Tibial nerve (tissue), 4 donors: Measurements from ENCODE around the gene MICU1. TPM values are rescaled to one million over a fixed set of nuclear protein-coding genes. Genes with fewer than 3 reads are reported as not detected.

Experiments used
- DNase-seq, 2 donors: peaks; one replicate each; pipeline ENCODE4 v3.0.0-alpha.2; 2019; ENCODE audit warnings: low spot score in 2 of 2
- H3K27ac ChIP-seq, 4 donors: fragments of 200-600 bp; sonication (generic) in 3 of 4; one replicate each; pipeline ENCODE4 v1.5.1; 2017 to 2019; ENCODE audit warnings: mild to moderate bottlenecking in 1 of 4
- H3K27me3 ChIP-seq, 2 donors: fragments of 200-600 bp; sonication (generic) in 1 of 2; one replicate each; pipeline versions ENCODE4 v1.5.1 to v1.6.0; 2017 to 2019
- H3K36me3 ChIP-seq, 3 donors: fragments of 200-600 bp; sonication (generic); one replicate each; pipeline ENCODE4 v1.5.1; 2018 to 2019
- H3K4me1 ChIP-seq, 4 donors: fragments of 200-600 bp; sonication (generic) in 3 of 4; one replicate each; pipeline ENCODE4 v1.5.1; 2017 to 2019
- H3K4me3 ChIP-seq, 4 donors: fragments of 200-600 bp; sonication (generic) in 3 of 4; one replicate each; pipeline ENCODE4 v1.5.1; 2017 to 2019; ENCODE audit warnings: mild to moderate bottlenecking in 1 of 4, moderate library complexity in 1 of 4
- H3K9me3 ChIP-seq, 4 donors: fragments of 200-600 bp; sonication (generic) in 3 of 4; one replicate each; pipeline ENCODE4 v1.5.1; 2017 to 2019
- EP300 ChIP-seq, 2 donors: sonication (generic); formaldehyde crosslinking; IDR thresholded peaks; one replicate each; pipeline ENCODE4 v1.6.1; 2017; ENCODE audit warnings: antibody characterized with exemption in 2 of 2, mild to moderate bottlenecking in 1 of 2
- POLR2A ChIP-seq, 2 donors: fragments of 450-650 bp; IDR thresholded peaks; one replicate each; pipeline ENCODE4 v1.6.1; 2017; ENCODE audit warnings: antibody characterized with exemption in 2 of 2, mild to moderate bottlenecking in 2 of 2, moderate library complexity in 2 of 2
- WGBS, 2 donors: methylation state at CpG; one replicate each; pipeline ENCODE4 v1.1.5; 2018; 5-methylcytosine and 5-hydroxymethylcytosine counted together
- total RNA-seq, 4 donors: library from RNA; depleted of rRNA; stranded (reverse); fragments of >200 nt; gene quantifications; one replicate each; pipeline ENCODE4 v1.1.0, GENCODE V29; 2016
- TF ChIP-seq, protein P1 (sequence below), 5 experiments: fragments of 200-600 bp in 3 of 5; fragments of 450-650 bp in 2 of 5; sonication (generic) in 3 of 5; IDR thresholded peaks; one replicate each; pipeline ENCODE4 v1.5.1; 2016 to 2019; ENCODE audit warnings: antibody characterized with exemption in 5 of 5, mild to moderate bottlenecking in 3 of 5, moderate library complexity in 2 of 5

Gene MICU1
- total RNA-seq, 4 donors from 2014 or later: 19.4 to 46.5 (median 35.8) TPM

DNA sequence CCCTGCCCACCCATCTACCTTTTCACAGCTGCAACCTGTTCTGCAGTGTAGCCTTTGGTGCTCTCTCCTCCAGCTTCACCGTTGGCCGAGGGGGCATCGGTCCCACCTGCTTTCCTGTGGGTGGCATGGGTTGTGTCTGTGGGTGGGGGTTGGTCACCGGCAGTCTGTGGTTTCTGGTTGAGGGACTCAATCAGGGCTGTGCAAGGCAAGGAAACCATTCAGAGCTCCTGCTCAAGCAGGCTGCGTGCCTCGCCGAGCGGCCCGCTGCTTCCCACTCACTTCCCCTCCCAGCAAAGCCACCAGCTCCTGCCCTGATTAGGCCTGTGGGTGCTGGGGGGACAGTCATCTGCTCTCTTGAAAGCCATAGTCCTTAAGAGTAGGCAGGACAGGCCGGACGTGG lies 280.9 kb downstream of the MICU1 start:
- TF ChIP-seq, protein P1, sequence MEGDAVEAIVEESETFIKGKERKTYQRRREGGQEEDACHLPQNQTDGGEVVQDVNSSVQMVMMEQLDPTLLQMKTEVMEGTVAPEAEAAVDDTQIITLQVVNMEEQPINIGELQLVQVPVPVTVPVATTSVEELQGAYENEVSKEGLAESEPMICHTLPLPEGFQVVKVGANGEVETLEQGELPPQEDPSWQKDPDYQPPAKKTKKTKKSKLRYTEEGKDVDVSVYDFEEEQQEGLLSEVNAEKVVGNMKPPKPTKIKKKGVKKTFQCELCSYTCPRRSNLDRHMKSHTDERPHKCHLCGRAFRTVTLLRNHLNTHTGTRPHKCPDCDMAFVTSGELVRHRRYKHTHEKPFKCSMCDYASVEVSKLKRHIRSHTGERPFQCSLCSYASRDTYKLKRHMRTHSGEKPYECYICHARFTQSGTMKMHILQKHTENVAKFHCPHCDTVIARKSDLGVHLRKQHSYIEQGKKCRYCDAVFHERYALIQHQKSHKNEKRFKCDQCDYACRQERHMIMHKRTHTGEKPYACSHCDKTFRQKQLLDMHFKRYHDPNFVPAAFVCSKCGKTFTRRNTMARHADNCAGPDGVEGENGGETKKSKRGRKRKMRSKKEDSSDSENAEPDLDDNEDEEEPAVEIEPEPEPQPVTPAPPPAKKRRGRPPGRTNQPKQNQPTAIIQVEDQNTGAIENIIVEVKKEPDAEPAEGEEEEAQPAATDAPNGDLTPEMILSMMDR (IDR thresholded peaks at IDR 0.05): no peak
- TF ChIP-seq POLR2A (IDR thresholded peaks at IDR 0.05): no peak
- TF ChIP-seq EP300 (IDR thresholded peaks at IDR 0.05): no peak
- no peaks in the 10 kb centered on the region for H3K27me3 ChIP-seq
- H3K27ac ChIP-seq: peak overlapping the region; percentile 2 to 86 (median 74)
- no peak for DNase-seq
- no peaks in the 10 kb centered on the region for H3K9me3 ChIP-seq
- WGBS, 2 donors: 66 to 69% methylated on average over 11 of the region's 11 CpGs
- H3K36me3 ChIP-seq: peaks cover 0 to 79% (median 0%) of the 10 kb centered on the region in 3 donors
- peaks cover 0 to 66% (median 15%) of the 10 kb centered on the region in 4 donors for H3K4me1 ChIP-seq
- no peak overlapping the region for H3K4me3 ChIP-seq

DNA sequence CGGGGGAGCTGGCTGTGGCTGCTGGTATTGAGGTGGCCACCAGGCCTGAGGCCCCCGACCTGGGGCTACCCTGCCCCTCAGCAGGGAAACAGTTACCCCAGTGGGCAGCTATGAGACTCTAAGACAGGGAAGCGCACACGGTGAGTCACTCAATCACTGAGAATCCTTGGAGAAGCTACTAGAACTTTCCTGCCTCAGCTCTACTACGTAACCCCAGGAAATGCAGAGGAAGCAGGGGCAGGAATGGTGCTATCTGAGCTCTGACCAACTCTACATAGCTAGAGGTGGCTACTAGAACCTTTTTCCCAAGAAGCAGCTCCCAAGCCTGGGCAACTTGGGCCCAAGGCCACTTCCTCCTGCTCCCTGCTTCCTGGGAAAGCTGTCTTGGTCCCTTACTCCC lies 283.0 kb downstream of the MICU1 start:
- Histone ChIP-seq H3K27me3 (no peaks in the 10 kb centered on the region), H3K36me3 (peaks cover 0 to 78% (median 0%) of the 10 kb centered on the region in 3 donors), H3K4me3 (no peak overlapping the region), H3K9me3 (no peaks in the 10 kb centered on the region), H3K4me1 (peaks cover 0 to 58% (median 15%) of the 10 kb centered on the region in 4 donors), H3K27ac (peak overlapping the region in 3 of 4 donors; percentile 67 to 86 (median 82))
- DNase-seq: no peak
- WGBS, 2 donors: 81 to 93% methylated on average over 4 of the region's 5 CpGs
- TF ChIP-seq EP300 (IDR thresholded peaks at IDR 0.05) (no peak), POLR2A (IDR thresholded peaks at IDR 0.05) (no peak)
- TF ChIP-seq, protein P1 (IDR thresholded peaks at IDR 0.05): no peak

DNA sequence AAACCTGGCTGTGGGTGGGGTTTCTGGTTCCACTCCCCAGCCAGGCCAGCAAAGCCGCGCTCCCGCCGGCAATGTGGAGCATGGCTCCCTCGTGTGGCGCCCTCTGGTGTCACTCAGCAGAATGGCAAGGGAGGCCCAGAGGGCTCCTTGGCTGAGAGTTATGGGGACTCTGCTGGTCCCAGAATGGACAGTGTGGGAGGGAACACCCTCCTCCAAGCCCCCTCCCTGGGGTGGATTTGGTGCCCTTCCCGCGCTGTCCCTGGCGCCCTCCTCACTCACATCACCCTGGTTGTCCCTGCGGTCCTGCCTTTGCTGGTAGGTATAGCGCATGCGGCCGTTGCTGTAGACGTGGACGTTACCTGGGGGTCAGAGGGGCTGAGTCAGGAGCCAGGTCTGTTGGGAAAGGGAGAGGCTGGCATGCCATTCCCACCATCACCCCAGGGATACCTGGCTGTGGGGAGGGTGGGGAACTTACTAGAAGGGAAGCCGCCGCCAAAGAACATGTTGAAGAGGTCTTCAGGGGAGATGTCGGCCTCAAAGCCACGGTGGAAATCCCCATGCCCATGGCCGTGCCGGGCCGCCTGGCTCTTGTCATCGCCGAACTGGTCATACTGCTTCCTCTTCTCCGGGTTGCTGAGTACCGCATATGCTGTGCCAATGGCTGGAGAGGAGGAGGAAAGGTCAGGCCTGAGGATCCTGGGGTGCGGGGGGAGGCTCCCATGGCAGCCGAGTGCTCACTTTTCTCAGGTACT lies 285.2 kb downstream of the MICU1 start:
- H3K27ac ChIP-seq: peak overlapping the region; percentile 11 to 86 (median 58)
- no peak overlapping the region for H3K4me3 ChIP-seq
- peaks cover 4 to 74% (median 31%) of the 10 kb centered on the region in 4 donors for H3K4me1 ChIP-seq
- H3K27me3 ChIP-seq: no peaks in the 10 kb centered on the region
- H3K36me3 ChIP-seq: peaks cover 0 to 78% (median 0%) of the 10 kb centered on the region in 3 donors
- DNase-seq: peak; percentile 56 to 68
- no peak for TF ChIP-seq POLR2A (IDR thresholded peaks at IDR 0.05)
- TF ChIP-seq EP300 (IDR thresholded peaks at IDR 0.05): no peak
- TF ChIP-seq, protein P1 (IDR thresholded peaks at IDR 0.05): peak; percentile 93 to 99 (median 95)
- H3K9me3 ChIP-seq: no peaks in the 10 kb centered on the region
- WGBS, 2 donors: 52 to 62% methylated on average over 25 to 28 of the region's 28 CpGs

DNA sequence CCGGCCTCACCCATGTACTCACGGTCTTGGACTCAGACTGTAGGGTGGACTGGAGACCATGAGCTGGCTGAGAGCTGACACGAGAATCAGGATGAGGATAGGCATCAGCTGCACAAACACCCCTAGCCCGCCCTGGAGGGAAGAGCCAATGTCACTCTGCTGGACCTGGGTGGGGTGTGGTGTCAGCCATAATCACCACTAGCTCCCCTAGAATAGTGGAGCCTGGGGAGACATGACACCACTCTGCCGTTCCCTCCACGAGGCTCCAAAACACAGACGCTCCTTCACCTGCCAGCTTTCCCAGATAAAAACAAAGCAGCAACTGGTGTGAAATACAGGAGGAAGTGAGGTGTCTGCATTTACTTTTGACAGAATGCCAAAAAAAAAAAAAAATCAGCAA lies 287.7 kb downstream of the MICU1 start:
- no peak for TF ChIP-seq EP300 (IDR thresholded peaks at IDR 0.05)
- no peak for TF ChIP-seq POLR2A (IDR thresholded peaks at IDR 0.05)
- TF ChIP-seq, protein P1 (IDR thresholded peaks at IDR 0.05): no peak
- WGBS, 2 donors: 84 to 94% methylated on average over 5 to 7 of the region's 7 CpGs
- Histone ChIP-seq H3K9me3 (no peaks in the 10 kb centered on the region), H3K4me1 (peaks cover 4 to 81% (median 48%) of the 10 kb centered on the region in 4 donors), H3K36me3 (peaks cover 0 to 58% (median 0%) of the 10 kb centered on the region in 3 donors), H3K27ac (peak overlapping the region in 2 of 4 donors; percentile 13 to 98), H3K27me3 (no peaks in the 10 kb centered on the region), H3K4me3 (no peak overlapping the region)
- no peak for DNase-seq

DNA sequence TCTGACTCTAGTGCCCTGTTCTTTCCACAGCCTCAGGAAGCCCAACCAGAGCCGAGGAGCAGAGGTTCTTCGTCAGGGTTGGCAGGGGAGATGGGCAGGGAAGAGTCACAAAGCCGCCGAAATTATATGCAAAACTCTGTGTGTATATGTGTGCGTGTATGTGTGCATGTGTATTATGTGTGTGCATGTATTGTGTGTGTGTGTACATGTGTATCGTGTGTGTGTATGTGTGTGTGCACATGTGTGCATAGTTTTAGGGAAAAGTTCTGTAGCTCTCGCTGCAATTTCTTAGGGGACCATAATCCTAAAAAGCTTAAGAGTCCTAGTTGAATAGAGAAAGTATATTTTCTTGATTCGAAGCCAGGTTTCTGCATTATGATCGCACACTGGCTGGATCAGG lies 288.2 kb downstream of the MICU1 start:
- Histone ChIP-seq H3K27me3 (no peaks in the 10 kb centered on the region), H3K36me3 (peaks cover 0 to 53% (median 0%) of the 10 kb centered on the region in 3 donors), H3K4me1 (peaks cover 4 to 81% (median 53%) of the 10 kb centered on the region in 4 donors), H3K27ac (peak overlapping the region in 3 of 4 donors; percentile 11 to 98 (median 89)), H3K9me3 (no peaks in the 10 kb centered on the region), H3K4me3 (no peak overlapping the region)
- WGBS, 2 donors: 81 to 83% methylated on average over 9 of the region's 9 CpGs
- TF ChIP-seq, protein P1 (IDR thresholded peaks at IDR 0.05): no peak
- no peak for TF ChIP-seq EP300 (IDR thresholded peaks at IDR 0.05)
- no peak for TF ChIP-seq POLR2A (IDR thresholded peaks at IDR 0.05)
- DNase-seq: no peak
